GM18520 (cell line): Measurements from ENCODE around the gene SLC27A6.

ENCODE experiments used
- ATAC-seq: cut with Tn5 transposase; IDR thresholded peaks from one replicate; pipeline ENCODE4 v1.9.1; 2021; ENCODE audit not compliant: unreplicated experiment

SLC27A6 gene

DNA sequence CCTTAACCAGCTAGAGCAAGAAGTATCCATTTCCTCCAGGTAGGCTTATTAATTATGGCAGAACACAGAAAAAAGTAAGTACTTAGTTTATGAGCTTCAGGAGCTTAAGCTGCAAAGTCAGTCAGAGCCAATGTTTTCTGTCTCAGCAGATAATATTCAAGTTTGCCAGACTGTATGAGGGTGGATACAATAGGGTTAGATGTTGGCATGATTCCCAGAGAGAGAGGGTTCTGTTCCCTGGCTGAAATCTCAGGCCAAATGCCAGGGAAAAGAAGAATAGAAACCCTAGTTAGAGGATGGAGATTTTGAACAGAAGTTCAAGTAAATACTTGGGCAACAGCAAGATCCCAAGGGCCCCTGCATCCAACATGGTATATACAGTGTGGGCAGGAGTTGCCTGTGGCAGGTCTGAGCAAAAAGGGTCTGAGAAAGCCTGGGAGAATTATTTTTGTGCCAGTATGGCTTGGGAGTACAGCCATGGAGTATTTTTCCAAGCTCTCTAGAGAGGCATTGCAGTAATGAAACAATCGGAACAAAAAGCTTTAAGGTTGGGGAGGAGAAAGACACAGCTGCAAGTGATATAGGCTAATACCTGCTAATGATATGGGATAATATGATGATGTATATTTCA, 98.3 kb downstream of the SLC27A6 start:
- no peak for ATAC-seq

- no peak for ATAC-seq
These were observed 100.4 kb downstream of the SLC27A6 start for GRCh38 chr5:129065721-129066120.

DNA sequence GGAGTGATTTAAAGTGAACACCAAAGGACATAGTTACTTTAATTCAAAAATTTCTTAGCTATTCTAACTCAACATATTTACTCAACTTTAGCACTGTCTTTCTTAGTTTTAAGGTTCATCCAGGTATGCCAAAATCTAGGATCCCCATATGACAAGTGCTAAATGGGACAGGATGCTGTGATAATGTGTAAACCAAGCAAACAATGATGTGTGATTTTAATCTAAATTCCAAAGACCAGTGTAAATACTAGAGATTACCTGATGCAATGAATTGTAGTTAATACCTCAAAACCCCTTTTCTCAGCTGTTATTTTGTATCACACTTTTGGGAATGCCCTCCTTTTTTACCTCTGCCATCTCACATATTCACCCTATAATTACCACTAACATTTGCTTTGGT, 102.5 kb downstream of the SLC27A6 start:
- ATAC-seq, result no peak

- ATAC-seq, result no peak
These were observed 104.0 kb downstream of the SLC27A6 start for GRCh38 chr5:129069292-129069691.

DNA sequence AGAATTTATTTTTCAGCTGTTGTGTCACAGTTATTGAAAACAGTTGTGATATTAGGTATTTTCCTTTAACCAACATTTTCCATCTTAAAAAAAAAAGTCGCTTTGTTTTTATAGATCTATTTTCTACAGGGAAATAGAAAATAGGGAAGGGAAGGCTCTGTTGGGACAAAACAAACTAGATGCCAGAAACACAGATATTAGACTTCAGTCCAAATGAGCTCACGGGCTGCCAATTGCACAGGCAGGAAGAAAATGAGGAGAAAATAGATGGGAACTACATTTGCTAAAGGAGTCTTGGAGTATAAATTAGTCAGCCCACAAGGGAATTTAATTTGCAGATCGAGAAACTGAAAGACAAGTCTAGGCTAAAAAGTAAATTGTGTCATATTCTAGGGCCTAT, 107.8 kb downstream of the SLC27A6 start:
- ATAC-seq, result no peak

GRCh38 chr5:129074903-129075302, 109.6 kb downstream of the SLC27A6 start:
- ATAC-seq, result no peak

- no peak for ATAC-seq
These were observed 112.3 kb downstream of the SLC27A6 start for GRCh38 chr5:129077433-129078075.

DNA sequence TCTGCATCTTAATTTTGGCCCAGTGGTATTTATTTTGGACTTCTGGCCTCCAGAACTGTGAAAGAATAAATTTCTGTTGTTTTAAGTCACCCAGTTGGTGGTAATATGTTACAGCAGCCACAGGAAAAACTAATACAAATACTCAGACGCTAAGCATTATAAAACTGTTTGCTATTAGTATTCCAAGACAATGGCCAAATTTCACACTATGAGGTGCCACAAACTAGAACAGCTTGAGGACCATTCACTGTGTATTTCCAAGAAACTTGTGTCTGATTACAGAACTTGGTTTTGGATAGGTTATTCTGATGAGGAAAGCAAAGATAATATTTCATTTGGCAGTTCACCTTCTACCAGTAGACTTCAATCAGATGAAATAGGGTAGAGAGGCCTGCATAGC, 113.0 kb downstream of the SLC27A6 start:
- ATAC-seq, result no peak

- no peak for ATAC-seq
These were observed 113.4 kb downstream of the SLC27A6 start for GRCh38 chr5:129078660-129079059.

DNA sequence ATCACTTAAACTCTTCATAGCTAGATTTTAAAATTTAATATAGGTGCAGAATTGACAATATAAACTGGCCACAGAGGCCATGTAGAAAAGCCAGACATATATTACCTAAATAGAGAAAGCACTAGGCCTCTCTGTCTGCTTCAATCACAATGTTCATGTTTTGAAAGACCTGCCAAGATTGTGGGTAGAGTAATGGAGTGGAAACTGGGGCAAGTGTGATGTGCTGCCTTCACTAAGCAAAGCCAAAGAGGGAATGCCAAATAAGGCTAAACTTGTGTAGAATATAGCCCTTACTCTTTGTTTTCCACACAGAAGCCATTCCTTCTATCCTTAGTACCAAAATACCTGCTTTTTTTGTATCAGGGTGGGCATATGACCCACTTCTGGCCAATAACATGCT, 114.2 kb downstream of the SLC27A6 start:
- ATAC-seq, result no peak

GRCh38 chr5:129080766-129081165, 115.5 kb downstream of the SLC27A6 start:
- ATAC-seq, result no peak

DNA sequence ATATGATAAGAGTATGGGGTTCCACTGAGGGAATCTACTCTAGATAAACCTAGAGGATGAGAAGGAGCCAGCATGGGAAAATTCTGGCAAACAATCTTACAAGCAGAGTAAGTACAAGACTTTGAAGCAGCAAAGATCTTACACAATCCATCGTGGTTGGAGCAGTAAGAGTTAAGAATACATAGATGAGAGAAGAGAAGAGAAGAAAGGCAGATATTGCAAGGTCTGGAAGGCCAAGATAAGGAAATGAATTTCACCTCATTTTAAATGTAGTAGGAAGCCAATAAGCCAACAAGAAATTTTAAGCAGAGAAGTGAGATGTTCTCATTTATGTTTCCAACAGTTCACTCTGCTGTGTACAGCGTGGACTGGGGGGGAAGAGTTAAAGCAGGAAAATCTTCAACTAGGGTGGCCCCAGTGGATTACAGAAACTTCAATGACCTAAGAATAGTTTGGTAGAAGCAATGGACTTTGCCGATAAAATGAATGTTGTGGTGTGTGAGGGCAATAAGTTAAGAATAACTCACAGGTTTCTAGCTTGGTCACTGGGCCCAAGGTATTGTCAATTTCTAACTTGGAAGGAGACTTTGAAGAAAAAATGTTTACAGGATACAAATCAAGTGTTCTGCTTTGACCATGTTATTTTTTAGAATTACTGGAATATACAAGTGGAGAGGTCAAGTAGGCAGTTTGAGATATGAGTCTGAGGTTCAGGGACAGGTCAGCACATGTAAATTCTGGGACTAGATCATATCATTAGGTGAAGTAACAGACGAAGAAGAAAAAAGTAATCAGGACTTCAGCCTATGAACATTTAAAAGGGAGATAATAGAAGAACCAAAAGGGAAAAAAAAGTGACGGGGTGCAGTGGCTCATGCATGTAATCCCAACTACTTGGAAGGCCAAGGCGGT, 117.2 kb downstream of the SLC27A6 start:
- no peak for ATAC-seq
